T-helper 9 cell (primary cell): Measurements from ENCODE around the gene TPRA1.
A peak's percentile ranks its signal among the peaks of the same experiment; 100 is the strongest.

Experiments used
- DNase-seq: peaks from one replicate; pipeline ENCODE4 v3.0.0-alpha.2; 2020
- total RNA-seq, 2 donors: gene quantifications; one replicate each; lab custom pipeline; 2026; lab: John Stamatoyannopoulos, UW

The TPRA1 gene
- 15.7 to 47.7 reads per million in 2 donors for total RNA-seq

DNA sequence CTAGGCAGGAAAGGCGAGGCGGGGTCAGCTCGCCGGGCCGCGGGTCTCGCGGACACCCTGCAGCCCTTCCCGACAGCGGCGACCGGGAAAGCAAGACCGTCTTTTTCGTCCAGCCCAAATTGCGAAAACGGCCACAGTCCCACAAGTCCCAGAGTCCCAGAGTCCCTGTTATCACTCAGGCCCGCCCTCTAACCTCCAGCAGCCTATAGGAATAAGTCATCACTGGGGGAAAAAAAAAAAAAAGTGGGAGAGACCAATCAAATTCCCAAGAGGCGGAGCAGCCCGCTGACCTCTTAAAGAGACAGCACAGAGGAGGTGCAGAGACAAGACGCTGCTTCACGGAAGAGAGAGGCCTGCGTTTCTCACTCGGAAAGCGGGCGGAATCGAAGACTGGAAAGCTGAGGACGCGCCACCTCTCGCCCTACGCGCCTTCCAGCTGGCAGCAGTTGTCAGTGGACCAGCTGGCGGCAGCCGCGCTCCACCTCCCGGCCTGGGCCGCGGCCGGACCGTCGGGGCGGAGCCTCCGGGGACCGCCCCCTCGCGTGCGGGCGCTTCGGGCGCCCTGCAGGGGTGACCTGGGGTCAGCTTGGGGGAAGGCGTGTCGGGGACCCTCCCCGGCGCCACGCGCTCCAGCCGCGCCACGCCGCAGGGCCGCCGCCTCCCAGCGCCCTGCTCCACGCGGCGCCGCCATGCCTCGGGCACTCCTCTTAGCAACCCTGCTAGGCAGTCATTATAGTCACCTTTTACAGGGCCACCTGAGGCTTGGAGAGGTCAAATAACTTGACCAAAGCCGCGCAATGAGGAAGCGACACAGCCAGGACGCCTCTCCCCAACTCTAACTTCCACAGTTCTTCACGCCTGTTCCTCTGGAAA, at the start of gene TPRA1:
Gene TPRA1 (minus strand): TSS at position 141 of the 873 bp plus-strand sequence. CDS start 10,587 bp downstream, outside the sequence.
- DNase-seq, result peak; percentile 67

DNA sequence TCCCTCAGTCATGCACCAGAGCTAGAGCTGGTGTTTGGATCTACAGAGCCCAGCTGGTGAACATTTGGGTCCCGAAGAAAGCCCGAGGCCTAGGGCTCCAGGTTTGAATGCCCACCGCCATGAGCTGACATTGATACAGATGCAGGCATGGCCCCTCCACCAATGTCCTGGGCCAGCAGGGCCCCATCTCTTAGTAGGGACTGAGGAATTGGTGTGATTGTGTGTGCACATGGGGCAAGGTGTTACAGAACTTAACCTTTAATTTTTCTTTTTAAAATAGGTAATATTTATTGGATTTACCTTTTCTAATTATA, 49.5 kb upstream of the TPRA1 start:
- no peak for DNase-seq

DNA sequence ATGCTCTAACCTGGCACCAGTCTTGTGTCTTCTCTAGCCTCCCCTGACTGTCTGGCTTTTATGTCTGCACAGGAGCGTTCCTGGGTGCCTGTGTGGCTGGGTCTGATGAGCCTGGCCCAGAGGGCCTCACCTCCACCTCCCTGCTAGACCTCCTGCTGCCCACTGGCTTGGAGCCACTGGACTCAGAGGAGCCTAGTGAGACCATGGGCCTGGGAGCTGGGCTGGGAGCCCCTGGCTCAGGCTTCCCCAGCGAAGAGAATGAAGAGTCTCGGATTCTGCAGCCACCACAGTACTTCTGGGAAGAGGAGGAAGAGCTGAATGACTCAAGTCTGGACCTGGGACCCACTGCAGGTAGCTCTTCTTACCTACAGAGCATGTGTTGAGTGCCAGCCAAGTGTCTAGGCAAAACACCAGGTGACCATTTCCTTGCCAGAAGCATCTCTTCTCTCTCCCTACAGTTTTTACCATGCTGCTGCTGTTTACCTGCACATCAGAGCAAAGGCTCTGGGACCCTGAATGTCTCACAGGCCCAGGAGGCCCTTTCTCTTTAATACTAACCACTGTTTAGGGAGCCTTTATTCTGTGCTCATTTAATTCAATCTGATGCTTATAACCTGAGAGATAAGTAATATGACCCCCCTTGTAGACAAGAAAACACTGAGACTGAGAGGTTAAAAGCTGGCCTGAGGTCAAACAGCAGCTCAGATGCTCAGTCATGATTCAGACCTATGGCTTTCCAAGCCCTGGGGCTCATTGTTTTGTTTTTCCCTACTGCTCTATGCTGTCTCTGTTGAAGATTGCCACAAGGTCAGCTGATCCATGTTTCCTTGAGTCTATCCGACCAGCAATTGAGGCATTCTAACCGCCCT, 48.9 kb upstream of the TPRA1 start:
- DNase-seq, result no peak

DNA sequence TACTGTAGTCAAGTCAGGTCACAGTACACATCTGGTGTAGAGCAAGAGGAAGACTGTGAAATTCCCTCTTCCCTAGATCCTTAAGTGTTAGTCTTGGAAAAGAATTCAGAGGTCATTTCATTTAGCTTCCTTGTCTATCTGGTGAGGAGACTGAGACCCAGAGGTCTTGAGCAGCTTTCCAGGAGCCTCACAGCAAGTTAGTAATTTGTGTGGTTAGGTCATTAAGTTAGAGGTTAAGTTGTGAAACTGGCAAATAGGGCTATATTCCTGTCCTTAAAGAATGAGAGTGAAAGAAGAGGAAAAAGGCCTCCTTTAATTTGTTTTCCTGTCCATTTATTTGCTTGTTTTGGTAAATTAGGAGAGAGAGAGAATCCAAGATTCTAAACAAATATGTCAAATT, 47.4 kb upstream of the TPRA1 start:
- DNase-seq, result no peak

DNA sequence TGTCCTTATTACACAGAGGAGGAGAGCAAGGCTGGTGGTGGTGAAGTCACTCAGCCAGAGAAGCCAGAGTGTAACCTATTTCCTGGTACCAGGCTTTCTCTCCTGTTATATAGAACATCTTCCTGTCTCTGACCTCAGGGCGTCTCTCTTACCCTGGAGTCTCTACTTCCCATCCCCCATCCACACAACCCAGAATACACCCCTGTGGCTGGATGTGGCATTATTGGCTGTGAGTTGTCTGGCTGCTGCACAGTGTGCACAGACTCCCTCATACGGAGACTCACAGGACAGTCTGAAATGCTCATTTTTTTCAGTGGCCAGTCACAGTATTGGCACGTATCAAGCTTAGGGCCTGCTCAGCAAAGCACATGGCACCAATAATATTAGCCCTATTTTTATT, 47.0 kb upstream of the TPRA1 start:
- no peak for DNase-seq

DNA sequence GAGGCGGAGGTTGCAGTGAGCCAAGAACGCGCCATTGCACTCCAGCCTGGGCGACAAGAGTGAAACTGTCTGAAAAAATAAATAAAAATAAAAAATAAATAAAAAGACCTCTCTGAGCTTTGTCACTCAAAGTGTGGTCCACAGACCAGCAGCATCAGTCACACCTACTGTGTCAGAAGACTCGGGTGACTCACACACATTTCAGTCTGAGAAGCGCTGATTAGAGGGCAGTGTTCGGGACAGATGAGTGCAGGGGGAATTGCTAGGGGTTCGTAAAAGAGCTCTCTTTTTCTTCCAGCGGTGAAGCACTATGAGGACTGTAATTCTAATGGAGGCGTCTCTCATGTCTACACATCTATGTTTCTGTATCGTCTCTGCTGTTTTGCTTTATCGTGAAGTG, 44.1 kb upstream of the TPRA1 start:
- no peak for DNase-seq

DNA sequence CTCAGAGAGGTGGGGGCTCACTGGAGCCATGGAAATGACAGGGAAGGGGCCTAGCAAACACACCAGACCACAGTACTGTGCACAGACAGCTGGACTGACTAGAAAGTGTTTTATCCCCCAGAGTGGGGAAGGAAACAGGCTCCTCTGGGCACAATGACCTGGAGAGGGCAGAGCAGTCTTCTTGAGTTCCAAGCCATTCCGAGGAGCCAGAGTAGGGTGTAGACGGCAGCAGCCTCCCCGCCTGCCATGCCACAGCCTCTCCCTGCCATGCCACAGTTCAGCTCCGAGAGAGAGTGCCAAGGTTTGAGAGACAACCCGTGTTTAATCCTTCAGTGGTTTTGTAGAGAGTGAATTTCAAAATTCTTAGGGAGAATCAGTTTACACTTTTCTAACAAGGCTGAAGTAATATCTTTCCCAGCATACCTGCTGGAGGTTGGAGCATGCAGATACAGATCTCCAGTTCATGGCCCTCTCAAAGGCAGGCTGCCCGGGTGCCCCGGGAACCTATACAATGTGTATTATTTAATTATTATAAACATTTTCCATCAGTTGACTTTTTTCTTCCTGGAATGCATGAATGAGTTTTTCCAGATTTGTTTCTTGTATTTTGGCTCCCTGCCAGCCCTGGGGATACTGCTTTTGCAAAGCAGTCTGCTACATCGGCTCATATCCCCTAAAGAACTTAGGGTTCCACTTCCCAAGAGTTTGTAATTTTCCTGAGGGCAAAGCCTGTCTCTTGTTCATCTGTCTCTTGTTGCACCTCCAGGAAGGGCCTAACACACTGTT, 41.7 kb upstream of the TPRA1 start:
- DNase-seq, result no peak

DNA sequence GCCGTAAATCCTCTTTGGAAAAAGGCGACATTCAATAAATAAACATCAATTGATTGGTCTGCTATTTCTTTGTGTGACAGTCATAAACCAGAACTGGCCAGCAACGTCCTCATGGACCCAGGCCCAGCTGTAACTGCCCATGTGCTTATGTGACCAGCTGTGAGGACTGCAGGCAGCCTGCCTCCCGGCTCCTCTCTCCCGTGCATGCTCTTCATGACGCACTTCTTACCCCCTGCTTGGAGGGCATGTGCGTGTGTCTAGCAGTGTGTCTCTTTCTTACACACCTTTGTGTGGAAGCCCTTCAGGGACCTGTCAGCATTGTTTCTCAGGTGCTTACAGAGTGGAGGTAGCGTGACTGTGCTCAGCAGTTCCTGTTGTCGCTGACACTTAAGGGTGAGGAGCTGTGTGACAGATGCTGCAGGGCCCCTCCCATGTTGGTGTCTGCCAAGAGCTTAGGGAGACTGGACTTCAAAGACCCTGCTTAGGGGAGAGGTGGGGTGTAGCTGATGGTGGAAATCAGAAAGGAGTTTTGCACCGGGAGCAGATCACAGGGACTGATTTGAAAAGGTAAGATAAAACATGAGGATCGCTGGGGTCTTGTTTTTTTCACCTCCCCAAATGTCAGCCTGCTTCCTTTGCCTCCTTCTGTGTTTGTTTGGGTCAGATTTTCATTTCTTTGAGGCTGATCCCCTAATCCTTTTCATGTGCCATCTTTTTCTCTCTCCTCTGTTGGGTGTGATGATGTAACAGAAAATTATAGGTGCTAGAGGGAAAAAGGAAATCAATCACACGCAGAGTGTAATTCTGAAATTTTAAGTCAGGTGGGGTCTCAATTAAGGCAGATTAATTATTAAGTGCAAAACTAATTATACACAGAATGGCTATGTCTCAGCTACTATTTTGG, 40.5 kb upstream of the TPRA1 start:
- DNase-seq, result no peak

DNA sequence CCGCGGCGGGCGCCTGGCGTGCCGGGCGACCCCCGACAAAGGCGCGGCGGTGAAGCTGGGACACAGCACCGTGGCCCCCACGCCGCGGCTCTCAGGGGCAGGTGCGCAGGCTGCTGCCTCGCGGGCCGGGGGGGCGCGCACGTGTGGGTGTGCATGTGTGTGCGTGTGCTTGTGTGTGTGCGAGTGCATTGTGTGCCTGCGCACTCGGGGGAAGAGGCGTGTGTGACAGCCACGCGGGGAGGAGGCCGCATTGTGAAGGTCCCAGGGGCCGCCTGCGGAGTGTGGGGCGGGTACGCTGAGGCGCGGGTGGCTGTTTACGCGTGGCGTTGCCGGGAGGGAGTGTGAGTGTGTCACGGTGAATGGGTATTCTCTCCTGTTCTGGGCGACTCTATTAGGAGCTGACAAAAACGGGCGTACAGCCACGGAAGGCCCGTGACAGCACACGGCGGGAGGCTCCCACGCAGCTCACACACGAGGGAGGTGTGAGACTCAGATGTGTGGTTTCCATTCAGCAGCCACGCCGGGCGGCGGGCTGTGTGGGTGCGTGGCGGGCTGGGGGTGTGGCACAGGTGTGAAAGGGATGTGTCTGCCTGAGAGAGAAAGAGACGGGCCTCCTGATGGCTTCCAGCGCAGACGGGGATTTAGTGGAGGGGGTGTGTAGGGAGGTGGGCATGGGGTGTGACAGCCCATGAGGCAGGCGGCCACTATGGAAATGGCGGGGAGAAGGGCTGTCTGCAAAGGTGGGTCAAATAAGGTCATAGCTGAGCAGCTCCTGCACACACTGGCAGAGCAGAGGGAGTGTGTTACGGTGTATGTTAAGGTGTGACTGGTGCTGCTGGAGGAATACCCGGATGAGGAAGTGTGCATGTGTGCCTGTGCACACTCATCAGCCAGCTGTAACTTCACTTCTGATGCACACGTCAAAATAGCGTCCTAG, 39.2 kb upstream of the TPRA1 start:
- DNase-seq, result peak; percentile 17

DNA sequence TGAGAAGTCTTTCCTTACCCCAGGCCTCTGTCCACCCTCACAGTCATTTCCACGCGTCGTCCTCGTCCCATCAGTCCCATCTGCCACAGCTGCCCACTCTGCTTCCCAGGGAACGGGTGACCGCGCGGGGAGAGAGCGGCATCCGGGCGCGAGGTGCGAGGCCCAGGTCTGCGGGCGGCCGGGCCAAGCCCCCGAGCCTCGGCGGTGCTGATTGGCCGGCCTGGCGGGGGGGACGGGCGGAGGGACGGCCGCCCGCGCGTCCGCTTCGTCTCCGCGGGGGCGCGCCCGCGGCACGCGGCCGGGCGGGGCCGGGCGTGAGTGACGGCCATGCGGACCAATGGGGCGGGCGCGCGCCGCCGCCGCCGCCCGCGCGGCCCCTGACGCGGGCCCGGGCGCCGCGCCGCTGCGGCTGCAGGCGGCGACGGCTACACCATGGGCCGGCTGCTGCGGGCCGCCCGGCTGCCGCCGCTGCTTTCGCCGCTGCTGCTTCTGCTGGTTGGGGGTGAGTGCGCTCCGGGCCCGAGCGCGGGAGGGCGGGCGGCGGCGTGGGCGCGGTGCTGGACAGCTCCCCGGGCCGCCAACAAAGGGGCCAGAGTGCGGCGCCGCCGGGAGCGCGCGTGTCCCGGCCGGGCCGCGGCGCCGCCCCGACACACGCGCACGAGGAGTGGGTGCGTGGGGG, 38.4 kb upstream of the TPRA1 start, which contains the start of gene PODXL2:
Gene PODXL2 (plus strand): TSS at position 398 of the 679 bp plus-strand sequence. CDS start 35 bp downstream, at position 433.
- DNase-seq, result peak; percentile 14

DNA sequence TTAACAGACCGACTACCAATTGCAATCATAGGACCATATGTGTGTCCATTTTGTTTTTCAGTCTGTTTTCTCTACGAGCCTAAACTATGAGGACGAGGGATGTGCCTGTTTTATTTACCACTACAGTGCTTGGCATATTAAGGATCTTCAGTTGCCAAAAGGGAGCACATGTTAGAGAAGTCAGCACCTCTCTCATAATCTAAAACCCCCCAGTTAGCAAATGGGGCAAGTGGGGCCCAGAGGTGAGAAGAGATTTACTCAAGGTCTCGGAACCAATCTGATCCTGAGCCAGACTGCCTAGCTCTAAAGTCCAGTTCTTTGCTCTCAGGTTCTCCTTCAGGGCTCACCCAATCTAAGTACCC, 37.9 kb upstream of the TPRA1 start:
- DNase-seq, result no peak

DNA sequence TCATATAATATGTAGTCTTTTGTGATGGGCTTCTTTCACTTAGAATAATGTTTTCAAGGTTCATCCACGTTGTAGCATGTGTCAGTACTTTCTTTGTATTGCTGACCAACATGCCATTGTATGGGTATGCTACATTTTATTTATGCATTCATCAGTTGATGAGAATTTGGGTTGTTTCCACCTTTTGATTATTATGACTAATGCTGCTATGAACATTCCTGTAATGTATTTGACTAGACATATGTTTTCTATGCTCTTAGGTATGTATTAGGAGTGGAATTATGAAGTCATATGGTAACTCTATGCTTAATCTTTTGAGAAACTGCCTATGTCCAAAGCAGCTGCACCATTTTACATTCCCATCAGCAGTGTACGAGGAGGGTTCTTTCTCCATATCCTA, 35.3 kb upstream of the TPRA1 start:
- DNase-seq, result no peak

DNA sequence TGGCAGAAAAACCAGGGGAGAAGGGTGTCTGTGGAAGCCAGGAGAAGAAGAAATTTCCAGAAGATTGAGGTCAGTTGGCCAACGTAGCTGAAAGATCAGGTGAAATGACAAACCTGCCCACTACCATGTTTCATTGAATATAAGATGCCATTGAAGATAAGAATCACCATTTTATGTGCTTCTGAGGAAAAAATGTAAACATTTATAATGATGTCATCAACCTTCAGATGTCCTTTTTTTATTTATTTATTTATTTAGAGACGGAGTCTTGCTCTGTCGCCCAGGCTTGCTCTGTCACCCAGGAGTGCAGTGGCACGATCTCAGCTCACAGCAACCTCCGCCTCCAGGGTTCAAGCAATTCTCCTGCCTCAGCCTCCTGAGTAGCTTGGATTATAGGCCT, 33.5 kb upstream of the TPRA1 start:
- no peak for DNase-seq

DNA sequence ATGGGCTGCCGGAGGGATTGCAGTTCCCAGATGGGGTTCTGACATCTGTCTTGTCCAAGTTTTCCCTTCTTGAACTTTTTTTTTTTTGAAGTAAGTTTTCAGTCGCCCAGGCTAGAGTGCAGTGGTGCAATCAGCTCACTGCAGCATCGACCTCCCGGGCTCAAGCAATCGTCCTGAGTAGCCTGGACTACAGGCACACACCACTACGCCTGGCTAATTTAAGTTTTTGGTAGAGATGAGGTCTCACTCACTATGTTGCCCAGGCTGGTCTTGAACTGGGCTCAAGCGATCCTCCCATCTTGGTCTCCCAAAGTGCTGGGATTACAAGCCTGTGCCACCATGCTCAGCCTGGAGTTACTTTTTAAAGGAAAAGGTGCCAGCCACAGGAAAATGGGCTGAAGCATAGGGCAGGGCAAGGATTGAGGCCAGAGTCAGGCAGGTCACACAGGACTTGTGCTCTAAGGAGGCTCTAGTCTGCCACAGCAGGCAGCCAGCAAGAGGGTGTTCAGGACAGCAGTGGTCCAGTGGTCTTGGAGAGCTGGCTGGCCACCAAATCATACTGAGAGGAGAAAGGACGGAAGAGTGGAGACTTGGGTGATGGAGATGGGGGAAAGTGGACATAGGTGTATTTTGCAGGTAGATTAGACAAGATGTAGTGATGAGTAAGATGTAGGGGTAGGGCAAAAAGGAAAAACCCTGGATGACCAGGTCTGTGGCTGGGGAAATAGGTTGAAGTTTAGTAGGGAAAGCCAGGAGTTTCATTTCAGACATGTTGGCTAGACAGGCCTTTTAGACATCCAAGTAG, 32.4 kb upstream of the TPRA1 start:
- DNase-seq, result no peak

DNA sequence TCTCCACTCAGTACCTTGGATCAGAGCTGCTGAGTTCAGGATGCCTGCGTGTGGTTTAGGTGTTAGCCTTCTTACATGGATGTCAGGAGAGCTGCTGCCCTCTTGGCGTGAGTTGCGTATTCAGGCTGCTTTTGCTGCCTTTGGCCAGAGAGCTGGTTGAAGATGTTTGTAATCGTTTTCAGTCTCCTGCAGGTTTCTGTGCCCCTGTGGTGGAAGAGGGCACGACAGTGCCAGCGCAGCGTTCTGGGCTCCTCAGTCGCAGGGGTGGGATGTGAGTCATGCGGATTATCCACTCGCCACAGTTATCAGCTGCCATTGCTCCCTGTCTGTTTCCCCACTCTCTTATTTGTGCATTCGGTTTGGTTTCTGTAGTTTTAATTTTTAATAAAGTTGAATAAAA, 31.5 kb upstream of the TPRA1 start:
- no peak for DNase-seq

DNA sequence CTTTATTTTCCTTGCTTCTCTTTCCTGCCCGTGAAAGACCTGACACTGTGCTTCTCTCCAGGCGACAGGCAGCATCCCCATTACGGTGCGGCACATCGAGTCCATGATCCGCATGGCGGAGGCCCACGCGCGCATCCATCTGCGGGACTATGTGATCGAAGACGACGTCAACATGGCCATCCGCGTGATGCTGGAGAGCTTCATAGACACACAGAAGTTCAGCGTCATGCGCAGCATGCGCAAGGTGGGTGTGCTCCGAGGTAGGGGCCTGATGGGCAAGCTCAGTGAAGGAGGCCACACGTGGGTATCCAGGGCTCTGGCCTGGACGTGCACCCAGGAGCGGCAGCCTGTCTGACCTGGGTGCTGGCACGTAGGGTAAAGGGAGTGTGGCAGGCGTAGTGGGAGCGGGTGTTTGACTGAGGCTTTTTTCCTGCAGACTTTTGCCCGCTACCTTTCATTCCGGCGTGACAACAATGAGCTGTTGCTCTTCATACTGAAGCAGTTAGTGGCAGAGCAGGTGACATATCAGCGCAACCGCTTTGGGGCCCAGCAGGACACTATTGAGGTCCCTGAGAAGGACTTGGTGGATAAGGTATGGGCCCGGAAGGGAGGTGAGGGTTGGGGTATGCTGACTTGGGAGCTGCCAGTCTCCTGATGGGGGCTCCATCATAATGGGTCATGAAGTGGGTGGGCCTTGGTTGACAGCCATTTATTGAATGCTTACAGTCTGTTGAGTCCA, 30.3 kb upstream of the TPRA1 start:
- no peak for DNase-seq

DNA sequence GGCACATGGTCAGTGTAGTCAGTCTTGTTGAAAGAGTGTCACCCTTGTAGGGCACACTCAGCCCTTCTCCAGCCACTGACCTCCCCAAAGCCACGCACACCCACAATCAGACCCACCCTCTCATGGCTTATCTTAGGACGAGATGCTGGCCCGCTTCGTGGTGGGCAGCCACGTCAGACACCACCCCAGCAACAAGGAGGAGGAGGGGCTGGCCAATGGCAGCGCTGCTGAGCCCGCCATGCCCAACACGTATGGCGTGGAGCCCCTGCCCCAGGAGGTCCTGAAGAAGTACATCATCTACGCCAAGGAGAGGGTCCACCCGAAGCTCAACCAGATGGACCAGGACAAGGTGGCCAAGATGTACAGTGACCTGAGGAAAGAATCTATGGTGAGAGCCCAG, 28.4 kb upstream of the TPRA1 start:
- DNase-seq, result no peak

DNA sequence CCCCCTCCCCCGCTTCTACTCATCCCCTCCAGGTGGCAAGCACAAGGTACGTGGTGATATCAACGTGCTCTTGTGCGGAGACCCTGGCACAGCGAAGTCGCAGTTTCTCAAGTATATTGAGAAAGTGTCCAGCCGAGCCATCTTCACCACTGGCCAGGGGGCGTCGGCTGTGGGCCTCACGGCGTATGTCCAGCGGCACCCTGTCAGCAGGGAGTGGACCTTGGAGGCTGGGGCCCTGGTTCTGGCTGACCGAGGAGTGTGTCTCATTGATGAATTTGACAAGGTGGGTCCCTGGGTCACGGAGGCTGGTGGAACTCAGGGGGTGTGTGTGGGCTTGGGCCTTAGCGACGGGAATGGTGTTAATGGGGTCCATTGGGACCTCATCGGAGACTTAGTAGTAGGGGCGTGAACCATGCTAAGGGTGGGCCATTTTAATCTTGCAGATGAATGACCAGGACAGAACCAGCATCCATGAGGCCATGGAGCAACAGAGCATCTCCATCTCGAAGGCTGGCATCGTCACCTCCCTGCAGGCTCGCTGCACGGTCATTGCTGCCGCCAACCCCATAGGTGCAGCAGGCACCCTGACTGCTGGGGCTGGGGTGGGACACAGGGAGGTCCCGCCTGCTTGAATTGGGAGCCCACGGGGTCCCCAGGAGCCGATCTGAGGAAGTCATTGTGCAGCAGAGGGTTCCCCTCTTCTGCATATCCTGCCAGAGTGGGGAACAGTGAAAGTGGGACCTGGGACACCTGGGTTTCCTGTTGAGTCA, 26.5 kb upstream of the TPRA1 start:
- no peak for DNase-seq
